Lung microvascular endothelial cell (primary cell): ENCODE data around the gene SPOCD1. TPM values are rescaled to one million over a fixed set of nuclear protein-coding genes. Genes with fewer than 3 reads are reported as not detected.

ENCODE experiments used
- DNase-seq, 2 donors: peaks; one replicate each; pipeline versions ENCODE4 v3.0.0 to v3.0.0-alpha.2; 2010; ENCODE audit warnings: low read depth in 2 of 2
- total RNA-seq: library from RNA; depleted of rRNA; stranded (reverse); fragments of >200 nt; gene quantifications from 2 replicates; pipeline ENCODE4 v1.2.1, GENCODE V29; 2014

SPOCD1 gene
- total RNA-seq, 1 donor from 2014 or later = 0.99 TPM

DNA sequence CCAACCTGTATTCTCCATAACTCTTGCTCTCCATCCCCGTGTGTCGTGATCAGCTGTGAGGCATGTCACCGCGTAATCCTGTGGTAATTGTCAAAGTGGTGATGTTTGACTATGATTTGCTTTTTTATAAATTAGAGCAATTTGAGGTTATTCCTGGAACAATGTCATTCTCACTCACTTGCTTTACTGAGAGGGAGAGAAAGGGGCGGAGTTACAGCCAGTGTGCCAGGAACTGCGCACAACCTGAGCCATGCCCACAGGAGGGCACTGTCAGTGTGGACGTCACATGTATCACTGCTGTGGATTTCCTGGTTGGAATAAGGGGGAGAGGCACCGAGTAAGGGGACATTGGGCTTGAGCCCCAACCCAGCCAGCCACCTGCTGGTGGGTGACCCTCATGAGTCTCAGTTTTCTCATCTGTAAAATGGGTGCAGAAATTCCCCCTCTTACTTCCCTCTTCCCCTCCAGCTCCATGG, 58.6 kb downstream of the SPOCD1 start:
- no peak for DNase-seq

DNA sequence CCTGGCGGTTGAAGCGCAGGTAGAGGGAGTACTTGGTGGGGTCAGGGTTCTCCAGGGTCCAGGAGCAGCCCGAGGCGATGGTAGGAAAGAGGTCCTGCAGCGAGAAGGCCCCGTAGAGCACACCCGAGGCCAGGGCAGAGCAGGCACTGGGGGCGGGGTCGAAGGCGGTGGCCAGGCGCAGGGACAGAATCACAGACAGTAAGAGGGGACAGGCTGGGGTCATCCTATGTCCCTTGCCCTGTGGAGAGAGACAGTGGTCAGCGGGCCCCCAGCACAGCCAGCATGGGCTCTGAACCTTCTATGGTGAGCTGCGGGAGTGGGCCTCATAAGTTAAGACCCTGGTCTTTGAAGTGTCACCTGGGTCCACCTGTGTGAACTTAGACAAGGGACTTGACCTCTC, 59.2 kb downstream of the SPOCD1 start:
- no peak for DNase-seq

DNA sequence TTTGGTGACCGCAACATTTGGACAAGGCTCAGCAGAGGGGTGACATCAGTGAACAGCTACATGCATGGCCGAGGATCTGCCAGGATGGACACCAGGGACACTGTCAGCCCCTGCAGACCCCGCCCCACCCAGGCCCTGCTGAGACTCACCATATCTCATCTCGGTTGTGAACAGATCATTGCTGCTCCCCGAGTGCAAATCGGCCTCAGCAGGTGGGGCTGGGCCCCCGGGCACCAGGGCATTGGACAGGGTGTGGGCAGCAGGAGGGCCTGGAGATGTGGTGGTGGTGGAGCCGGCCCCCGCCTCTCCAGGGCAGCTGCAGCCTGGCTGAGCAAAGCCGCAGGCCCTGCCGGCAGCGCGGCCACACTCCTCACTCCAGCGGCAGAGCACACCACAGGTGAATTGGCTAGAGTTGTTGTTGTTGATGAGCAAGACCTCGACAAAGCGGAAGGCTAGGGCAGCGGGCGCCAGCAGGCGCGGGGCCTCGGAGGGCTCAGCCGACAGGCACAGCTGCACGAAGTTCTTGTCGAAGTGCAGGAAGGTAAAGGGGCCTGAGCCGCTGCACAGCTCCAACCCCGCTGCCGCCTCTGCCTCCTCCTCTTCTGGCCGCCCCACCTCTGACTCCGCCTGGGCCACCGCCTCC, 59.9 kb downstream of the SPOCD1 start:
- no peak for DNase-seq

DNA sequence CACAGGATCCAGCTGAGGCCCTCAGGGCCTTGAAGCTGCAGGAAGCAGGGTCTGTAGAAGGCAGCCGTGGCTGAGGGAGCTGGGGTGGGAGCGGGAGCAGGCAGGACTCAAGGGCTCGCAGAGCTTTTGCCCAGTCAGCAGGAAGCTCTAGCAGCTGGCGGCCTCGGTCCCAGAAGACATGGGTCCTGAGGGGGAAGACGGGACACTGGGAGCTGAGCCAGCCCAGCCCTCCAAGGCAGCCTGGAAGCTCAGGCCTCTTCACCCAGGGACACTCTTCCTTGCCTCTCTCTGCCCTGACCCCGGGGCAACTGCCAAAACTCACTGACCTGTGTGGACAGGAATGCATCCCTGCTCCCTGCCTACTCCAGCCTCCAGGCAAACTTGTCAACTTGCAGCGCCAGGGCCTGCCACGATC, 60.6 kb downstream of the SPOCD1 start:
- DNase-seq = no peak

DNA sequence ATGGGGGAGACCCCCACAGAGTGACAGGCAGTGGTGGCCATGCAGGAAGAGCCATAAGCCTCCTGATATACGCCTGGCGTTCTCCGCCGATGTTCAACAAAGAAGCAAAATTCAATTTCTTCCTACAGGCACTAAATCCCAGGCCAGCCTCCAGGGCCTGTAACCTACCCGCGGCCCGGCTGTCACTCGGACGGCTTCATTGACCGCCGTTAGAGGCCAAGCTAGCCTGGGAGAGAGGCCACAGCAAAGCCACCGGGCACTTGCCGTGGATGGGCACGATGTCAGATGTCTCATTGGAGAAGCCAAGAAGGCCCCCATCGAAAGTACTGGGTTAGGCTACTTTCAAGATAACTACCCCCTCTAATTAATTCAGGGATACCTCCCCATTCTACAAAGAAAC, 61.4 kb downstream of the SPOCD1 start:
- no peak for DNase-seq

DNA sequence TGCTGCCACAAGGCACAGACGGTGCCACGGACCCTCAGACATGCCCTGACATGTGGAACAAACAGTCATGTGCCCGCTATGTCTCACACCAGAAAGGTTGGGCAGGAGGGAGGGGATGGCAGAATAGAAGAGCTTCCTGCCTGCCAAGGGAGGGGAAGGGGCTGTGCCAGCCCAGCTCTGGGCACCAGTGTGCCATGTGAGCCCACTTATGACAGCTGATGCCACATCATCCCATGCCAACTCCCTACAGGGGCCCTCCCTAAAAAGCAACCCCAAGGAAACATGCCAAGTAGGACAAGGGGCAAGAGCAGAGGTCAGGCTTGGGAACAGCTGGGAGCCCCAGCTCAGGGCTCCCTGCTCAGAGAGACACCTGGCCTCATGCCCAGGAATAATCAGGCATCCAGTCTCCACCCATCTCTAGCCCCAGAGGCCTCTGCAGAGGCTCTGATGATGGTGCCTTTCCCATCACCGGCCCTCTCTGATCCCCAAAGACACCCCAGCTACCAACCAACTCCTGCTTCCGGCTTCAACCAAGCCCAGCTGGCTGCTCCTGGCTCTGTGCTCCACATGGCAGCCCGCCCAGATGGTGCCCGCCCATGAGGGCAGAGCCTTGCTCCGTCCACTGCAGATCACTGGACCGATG, 62.0 kb downstream of the SPOCD1 start:
- DNase-seq = no peak

DNA sequence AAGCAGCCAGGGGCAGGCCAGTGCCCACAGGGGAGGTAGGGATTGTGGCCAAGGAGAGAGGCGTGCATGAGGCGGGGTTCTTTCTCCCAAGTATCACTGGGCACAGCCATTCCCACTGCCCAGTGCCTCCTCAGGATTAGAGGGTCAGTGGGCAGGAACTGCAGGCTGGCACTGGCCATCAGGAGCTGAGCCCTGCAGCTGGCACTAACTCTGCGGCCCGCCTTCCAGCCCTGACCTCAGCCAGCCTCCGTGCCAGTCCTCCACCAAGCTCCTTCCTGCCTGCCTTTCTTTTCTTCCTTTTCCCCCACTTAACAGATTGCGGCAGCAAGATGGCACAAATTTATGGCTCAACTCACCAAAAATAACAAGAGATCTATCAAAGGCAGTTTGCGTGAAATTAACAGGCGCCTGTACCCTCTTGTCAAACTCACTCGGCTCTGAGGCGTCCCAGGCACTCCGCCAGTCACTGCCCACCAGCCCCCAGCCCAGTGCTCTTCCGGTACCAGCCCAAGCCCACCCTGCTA, 62.8 kb downstream of the SPOCD1 start:
- no peak for DNase-seq

DNA sequence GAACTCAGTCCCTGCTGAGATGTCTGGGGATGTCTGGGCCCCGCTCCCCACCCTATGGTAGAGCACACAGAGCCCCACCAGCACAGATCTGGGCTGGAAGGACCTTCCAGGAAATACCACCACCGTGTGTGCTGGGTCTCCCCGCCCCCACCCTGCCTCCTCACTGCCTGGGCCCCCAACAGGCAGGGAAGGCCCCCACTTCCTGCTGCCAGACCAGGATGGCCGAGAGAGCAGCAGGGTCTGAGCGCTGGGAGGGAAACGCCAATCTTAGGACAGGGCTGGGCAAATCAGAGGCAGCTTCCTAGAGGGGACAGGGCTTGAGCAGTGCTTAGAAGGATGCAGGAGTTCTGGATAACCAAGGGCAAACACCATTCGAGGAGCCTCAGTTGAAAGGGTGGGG, 63.6 kb downstream of the SPOCD1 start:
- no peak for DNase-seq

DNA sequence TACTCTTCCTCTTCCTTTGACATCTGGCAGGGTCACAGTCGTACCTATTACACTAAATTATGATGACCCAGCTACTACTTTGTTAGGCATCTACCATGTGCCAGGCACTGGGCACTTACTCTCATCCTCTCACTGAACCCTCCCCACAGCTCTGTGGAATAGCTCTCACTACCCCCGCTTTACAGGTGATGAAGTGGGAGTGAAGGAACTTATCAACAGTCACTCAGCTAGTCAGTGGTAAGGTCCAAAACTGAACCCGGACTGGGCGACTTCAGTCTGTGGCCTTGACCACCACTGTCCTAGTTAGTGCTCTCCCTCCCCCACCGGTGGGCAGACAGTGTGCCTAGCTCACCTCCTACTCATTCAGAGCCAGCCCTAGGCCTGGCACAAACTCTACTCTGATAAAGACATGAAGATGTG, 64.0 kb downstream of the SPOCD1 start:
- no peak for DNase-seq

DNA sequence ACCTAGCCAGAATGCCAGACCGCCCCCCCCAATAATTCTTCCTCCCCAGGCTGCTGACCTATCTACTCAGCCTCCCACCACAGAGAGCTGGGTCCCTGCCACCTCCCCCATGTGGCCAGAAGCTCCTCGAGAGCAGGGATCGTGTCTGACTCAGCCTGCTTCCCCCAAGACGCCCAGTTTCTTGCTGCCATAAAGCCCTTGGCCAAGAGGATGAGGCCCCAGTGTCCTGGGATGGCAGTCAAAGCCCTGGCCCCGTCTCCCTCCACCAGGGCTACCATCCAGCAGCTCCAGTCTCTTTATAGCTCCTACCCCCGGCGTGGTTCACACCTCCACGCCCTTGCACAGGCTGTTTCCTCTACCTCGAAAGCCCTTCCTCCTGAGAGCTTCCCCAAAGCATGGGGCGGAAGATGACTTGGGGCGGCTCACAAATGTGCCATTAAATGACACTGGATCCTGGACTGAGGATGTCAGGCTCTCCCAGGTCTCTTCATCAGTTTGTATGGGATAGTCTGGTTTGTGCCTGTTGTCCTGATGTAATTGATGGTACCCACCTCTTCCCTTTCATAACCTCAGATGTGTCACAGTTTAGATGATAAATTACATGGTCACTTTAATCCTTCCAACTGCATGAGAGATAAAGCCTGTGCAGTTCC, 64.8 kb downstream of the SPOCD1 start:
- peak in 1 of 2 donors; percentile 23 for DNase-seq

DNA sequence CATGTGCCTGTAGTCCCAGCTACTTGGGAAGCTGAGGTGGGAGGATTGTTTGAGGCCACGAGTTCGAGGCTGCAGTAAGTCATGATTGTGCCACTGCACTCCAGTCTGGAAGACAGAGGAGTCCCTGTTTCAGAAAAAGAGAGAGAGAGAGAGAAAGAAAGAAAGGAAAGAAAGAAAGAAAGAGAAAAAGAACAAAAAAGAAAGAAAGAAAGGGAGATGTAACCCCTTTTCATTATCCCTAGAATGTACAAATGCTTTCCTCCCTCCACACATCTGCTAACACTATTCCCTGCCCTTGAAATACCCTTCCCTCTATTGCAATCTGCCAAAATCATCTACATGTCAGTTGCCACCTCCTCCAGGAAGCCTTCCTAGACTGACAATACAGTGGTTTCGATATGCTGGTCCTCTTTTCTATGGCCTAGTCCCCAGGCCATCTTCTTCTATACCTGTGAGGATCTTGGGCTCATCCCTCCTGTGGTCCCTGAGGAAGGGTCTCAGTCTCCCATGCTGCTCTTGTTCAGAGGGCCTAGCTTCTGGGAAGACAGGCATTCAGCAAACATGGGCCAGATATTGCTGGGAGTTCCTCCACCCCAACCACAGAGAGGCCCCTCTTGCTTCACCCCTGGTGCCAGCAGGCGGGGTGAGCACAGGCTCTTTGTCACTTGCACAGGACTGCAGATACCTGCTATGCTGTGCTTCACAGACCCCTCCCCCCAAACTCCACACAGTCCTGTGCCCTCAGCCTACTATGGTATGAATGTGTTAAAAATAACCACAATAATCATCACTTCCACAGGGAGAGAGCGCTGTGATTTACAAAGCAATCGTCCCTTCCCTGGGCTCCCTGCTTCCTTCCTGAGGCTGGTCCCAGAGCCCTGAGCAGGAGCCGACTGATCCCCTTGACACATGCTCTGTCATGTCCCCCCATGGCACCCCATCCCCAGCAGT, 65.8 kb downstream of the SPOCD1 start:
- no peak for DNase-seq

DNA sequence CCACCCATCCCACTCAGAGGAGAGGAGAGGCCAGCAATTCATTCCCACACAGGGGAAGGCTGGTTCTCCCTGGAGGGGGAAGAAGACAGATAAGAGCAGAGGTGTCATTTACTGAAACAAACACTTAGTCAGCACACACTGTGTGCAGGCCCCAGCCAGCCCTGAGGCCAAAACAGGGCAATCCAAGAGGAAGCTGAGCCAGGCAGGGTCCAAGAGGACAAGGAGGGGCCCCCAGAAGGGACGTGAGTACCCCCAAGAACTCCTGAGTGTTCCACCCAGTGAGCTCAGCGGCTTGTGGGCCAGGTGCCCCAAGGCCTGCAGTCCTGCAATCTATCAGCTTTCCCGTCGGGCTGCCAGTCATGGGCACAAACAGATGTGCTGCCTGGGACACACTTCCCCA, 67.5 kb downstream of the SPOCD1 start:
- DNase-seq = no peak

DNA sequence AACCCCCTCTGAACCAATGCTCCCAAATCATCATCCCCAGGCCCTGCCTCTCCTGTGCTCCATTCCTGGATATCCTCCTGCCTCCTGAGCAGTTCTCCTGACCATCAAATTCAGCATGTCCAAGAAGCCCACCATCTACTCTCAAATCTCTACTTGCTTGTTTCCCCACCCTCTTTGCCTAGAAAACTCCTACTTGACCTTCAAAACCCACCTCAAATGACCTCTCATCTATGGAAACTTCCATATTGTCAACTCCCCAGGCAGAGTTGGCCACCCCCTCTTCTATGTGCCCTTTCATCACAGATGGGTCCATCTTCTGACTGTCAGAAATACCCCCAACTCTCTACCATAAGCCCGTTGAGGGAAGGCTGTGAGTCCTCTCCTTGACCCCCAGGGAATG, 68.5 kb downstream of the SPOCD1 start:
- no peak for DNase-seq

DNA sequence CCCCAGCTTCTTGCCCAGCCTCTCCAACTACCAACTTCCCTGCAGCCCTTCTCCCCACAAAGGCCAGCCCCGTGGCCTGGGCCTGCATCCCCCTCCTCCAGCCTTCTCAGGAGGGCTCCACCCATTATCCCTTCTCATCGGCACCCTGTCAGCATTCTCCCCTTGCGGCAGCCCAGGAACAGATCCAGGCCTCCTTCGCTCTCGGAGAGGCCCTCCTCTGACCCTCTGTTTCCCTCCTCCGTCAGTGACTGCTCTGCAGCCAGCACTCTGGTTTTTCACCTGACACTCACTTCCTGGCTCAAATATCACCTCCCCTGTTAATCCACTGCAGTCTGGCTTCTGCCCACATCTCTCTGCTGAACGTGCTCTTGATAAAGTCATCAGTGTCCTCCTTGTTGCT, 69.1 kb downstream of the SPOCD1 start:
- no peak for DNase-seq

DNA sequence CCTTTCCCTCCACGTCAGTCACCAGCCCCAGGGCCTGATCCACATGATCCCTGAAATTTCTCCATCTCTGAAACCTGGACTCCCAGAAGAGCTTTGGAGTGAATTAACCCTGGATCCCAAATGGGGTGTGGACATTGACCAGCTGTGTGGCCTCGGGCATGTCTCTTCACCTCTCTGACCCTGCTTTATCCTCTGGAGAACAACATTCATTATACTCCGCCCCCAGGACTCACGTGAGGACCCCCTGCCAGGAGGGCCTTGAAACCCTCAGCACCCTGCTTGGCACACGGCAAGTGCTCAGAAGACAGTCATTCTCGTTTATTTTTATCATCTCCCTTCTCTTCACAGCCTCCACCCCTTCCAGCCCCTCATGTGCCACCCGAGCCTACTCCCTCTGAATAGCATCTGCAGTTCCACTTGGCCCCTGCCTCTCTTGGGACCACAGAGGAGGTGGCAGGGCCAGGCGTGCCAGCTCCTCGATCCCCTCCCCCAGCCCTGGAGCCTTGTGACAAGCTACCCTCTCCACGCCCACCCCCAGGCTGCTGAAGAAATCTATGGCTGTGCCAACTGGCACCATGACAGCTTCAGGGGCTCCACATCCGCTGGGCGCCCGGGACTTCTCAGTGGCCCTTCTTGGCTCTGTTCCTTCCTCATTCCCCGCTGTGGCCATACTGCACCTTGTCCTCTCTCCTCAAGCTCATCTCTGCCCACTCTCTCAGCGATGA, 69.7 kb downstream of the SPOCD1 start:
- no peak for DNase-seq

DNA sequence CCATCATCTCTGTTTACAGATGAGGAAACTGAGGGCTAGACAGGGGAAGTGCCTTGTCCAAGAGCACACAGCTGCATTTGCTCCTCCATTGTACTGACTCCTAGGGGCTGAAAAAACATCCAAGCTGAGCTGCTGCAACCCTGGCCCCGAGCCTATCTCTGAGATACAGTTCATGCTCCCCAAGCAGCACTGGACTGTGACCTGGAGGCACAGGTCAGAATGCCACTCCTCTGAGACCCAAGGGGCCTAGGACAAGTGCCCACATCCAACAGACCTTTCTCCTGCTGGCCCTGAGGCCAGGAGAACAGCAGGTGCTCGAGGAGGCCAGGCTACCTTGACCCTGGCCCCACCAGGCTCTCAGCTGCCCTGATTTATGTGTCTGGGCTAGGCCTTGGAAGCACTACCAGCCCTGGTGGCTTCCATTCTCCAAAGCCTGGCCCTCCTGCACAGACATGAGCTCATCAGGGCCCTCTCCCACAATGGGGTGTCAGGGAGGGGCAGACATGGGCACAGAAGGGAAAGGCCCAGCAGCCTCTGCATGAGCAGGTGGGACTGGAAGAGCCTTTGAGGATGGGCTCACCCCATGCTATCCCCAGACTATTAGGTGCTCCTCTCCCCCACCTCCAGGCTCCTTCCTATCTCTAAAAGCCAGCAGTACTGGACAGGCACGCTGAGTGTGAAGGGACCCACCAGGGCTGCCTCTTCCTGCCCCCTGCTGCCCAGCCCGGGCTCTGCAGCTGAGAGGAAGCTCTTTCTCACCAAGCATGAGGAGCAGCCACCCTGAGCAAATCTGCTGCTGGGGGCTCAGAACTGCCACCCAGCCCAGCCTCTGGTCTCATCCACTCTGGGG, 70.5 kb downstream of the SPOCD1 start:
- peak; percentile 61 to 76 for DNase-seq

DNA sequence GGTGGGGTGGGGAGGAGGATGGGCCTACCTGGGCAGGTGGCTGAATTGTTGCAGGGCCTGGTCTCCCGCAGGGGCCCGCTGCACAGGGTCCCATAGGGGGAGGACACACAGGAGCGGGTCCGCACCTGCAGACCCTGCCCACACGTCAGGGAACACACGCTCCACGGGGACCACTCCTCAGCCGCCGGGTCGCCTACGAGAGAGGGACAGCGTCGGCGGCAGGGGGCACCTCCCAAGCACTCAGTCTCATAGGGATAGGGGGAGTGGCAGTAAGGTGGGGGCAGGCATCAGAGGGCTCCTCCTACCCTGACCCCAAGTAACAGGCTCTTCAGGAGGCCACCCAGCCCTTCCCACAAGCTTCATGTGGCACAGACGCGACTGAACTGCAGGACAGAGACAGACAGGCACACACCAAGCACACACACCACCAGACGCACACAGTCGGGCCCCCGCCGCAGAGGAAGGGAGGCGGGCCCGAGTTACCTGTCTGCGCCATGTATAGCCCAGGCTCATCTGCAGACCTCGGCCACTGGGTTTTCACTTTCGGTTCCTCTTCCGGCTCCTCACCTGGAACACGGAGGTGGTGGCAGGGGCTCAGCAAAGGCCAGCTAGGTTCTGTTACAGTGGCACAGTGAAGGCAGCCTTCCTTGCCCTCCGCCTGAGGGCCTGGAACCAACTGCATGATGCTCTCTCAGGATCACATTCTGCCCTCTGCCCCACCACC, 71.5 kb downstream of the SPOCD1 start:
- no peak for DNase-seq

DNA sequence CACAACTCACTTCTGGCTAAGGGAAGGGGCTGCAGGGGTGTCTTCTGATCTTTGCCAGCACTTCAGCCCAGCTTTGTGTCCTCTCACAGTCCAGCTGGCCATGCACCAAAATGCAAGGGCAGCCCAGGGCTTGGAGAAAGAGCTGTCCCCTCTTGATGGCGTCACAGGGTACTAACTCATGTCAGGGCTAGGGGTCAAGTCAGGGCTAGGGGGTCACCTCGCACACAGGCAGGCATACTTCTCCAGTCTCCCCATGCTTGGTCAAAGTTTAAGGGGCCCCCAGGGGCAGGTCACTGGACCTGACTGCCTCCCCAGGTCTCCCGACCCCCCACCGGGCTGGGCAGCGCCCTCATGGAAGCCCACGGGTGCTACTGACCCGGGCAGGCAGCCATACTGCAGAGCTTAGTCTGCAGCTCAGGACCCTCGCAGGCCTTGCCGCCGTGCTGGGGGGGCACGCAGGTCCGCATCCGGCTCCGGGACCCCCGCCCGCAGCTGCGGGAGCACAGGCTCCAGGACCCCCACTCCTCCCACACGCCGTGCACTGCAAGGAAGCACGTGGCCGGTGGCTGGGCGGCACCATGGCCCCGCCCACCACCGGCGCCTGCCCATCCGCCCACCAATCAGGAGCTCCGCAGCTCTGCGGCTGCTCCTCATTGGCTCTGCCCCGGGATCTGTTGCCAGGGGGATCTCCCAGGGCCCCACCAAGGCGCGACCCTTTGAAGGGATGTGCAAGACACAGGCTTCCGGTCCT, 73.2 kb downstream of the SPOCD1 start:
- DNase-seq = no peak
